MM.1S (cell line): ENCODE data around the gene MIEF1.

ENCODE experiments used
- CTCF ChIP-seq: fragments of 300-600 bp; sonication (generic); IDR thresholded peaks from 2 replicates; pipeline ENCODE4 v1.5.1; 2016; ENCODE audit warnings: antibody characterized with exemption, low read length, mixed read lengths
- EZH2 ChIP-seq: fragments of 300-600 bp; sonication (generic); optimal IDR thresholded peaks from 2 replicates; pipeline ENCODE3; 2017; ENCODE audit warnings: low read depth, mild to moderate bottlenecking, antibody characterized with exemption, low read length, mixed read lengths
- EZH2phosphoT487 ChIP-seq: fragments of 300-600 bp; sonication (generic); IDR thresholded peaks from 2 replicates; pipeline ENCODE4 v1.6.1; 2018; ENCODE audit warnings: antibody characterized with exemption, low read length

- TF ChIP-seq CTCF, result no peak
- no peak for TF ChIP-seq EZH2phosphoT487
- TF ChIP-seq EZH2, result no peak
Measured at GRCh38 chr22:39508393-39508792, 6.3 kb downstream of the MIEF1 start.
